ENCODE measurements around the gene ZMAT3.
"Not testable (repeated sequence)": the region's sequence is repeated elsewhere in the genome, so short reads cannot be mapped to it uniquely, and the experiment has no call there.

The ZMAT3 gene

DNA sequence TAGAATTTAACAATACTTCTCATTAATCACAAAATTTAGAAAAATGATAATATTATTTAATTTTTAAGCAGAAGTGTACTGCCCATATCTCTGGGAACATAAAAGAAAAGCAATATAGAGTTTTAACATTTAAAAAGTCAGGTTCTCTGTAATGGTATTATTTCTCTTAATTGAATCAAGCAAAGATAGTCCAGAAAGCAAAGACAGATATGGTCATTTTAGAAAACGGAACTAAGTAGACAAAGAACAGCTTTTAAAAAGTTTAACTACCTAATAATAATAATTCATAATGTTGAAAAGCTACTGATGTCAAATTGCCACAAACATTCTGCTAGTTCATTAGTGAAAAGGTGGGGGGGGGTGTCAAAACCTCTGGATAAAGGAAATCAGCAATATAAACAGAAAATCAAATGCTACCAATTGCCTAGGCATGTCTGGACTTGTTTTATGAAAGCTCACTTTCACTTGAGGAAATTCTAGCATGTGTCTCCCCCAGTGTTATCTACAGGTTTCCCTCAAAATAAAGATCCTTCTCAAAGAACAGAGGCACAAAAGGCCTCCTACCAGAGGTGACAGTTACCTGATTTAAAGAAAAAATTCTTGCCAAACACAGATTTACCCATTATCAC, 1.7 kb downstream of the ZMAT3 start:
- DNase-seq, result no peak
- intact Hi-C loops (cut with DNase I), result loop anchor here (2.0 to 5.0 kb wide), 2 partner anchors 53 to 77 kb away; partner anchors contain the start of gene PIK3CA

- intact Hi-C loops (cut with DNase I), result loop anchor here (2.0 kb wide), 1 partner anchor 52 kb away; no protein-coding TSS in a partner anchor
- DNase-seq, result peak in 3 of 10 donors; percentile 20 to 84 (median 77)
These were observed 2.7 kb downstream of the ZMAT3 start for GRCh38 chr3:179068779-179069530.

DNA sequence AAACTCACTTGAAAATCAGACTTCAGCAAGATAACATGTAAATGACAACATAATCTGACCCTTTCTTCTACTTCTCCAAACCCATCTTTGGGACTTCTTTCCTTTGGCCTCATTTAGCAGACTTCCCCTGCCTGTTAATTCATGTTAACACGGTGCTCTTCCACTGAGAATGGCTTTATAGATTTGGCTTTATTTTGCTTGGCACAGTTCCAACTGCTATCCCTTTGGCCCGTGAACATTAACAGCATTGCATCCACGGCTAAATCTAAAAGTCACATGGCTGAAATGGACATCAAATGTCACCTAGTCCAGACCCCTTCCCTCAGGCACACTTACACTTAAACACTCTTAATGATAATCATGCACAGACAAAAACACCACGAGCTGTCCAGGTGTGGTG, 3.8 kb downstream of the ZMAT3 start:
- intact Hi-C loops (cut with DNase I), result loop anchor here (2.0 kb wide), 1 partner anchor 51 kb away; no protein-coding TSS in a partner anchor
- DNase-seq, result no peak

DNA sequence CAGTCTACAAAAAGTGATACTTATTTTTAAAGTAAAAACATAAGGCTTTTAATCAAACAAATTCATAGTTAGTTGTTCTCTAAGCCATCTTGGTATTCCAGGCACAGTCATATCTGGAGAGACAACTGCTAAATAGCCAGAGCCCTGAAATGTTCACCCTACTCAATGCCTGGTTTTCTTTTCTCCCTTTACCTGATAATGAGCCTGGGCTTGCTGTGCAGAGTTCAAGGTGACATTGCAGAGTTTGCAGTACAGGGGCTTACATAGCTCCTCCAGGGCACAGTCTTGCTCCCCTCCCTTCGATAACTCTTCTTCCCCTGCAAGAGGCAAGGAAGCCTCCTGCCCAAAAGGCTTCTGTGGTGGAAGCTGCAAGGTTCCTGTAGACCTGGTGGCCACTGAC, 4.3 kb downstream of the ZMAT3 start:
- intact Hi-C loops (cut with DNase I), result no loop called here
- no peak for DNase-seq

DNA sequence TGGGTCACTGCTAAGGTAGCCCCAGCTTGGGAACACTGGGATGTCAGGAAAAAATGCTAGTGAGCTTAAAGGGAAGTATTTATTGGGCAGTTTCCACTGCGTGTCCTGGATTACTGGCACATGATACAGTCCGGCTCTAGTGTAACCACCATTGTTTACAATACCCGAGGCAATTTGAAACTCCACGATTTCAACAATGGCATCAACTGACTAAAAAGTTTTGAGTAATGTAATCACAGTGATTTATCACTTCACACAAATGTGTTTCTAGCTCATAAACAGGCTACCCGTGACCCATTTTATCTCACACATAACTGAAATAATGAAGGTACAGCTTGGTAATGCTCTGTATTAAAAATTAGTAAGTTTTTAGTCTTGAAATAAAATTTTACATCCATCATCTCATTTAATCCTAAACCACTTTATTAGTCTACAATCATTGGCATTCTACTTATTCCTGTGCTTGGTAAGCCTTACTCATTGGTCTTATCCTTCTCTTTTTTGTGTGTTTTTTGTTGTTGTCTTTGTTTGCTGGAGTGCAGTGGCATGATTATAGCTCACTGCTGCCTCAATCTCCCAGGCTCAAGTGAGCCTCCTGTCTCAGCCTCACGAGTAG, 7.6 kb downstream of the ZMAT3 start:
- intact Hi-C loops (cut with DNase I), result no loop called here
- no peak for DNase-seq

DNA sequence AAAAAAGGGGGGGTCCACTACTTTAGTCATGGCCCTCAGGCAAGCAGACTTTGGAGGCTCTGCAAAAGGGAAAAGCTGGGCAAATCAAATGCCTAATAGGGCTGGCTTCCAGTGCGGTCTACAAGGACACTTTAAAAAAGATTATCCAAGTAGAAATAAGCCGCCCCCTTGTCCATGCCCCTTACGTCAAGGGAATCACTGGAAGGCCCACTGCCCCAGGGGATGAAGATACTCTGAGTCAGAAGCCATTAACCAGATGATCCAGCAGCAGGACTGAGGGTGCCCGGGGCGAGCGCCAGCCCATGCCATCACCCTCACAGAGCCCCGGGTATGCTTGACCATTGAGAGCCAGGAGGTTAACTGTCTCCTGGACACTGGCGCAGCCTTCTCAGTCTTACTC, 15.3 kb downstream of the ZMAT3 start:
- no peak for DNase-seq
- intact Hi-C loops (cut with DNase I), result no loop called here

DNA sequence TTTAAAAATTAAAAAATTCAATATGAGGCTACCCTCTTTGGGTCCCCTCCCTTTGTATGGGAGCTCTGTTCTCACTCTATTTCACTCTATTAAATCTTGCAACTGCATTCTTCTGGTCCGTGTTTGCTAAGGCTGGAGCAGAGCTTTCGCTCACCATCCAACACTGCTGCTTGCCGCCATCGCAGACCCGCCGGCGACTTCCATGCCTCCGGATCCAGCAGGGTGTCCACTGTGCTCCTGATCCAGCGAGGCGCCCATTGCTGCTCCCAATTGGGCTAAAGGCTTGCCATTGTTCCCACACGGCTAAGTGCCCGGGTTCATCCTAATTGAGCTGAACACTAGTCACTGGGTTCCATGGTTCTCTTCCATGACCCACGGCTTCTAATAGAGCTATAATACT, 17.0 kb downstream of the ZMAT3 start:
- DNase-seq; intact Hi-C loops (cut with DNase I): not testable (repeated sequence)

DNA sequence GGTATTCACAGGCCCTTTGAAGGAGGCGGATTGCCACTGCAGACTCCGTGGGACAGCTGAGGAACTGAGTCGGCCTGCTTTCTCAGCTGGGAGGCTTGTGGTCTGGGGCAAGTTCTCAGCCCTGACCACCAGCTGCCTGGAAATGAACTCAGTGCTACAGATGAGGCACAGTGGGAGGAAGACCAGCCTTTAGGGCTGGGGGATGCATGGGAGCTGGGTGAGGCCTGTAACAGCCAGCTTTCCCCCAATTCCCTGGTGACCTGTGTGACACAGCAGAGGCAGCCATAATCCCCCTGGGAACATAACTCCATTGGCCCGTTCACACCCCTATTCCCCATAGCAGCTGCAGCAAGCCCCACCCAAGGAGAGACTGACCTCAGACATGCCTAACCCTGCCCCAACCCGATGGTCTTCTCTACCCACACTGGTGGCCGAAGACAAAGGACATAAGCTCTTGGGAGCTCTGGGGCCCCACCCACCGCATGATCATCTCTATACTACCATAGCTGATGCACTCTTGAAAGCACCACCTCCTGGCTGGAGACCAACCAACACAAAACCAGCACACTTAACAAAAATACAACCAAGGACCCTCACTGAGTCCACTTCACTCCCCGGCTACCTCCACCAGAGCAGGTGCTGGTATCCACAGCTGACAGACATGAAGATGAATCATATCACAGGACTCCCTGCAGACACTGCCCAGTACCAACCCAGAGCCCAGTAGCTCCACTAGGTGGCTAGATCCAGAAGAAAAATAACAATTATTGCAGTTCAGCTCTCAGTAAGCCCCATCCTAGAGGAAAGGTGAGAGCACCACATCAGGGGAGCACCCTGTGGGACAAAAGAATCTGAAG, 24.9 kb downstream of the ZMAT3 start:
- no peak for DNase-seq
- intact Hi-C loops (cut with DNase I), result no loop called here

GRCh38 chr3:179045719-179046402, 25.7 kb downstream of the ZMAT3 start:
- intact Hi-C loops (cut with DNase I), result no loop called here
- DNase-seq, result no peak

- peak in 1 of 10 donors; percentile 58 for DNase-seq
- intact Hi-C loops (cut with DNase I), result not testable (repeated sequence)
These were observed 32.7 kb downstream of the ZMAT3 start for GRCh38 chr3:179038899-179039251.

GRCh38 chr3:179038216-179038898, 33.3 kb downstream of the ZMAT3 start:
- intact Hi-C loops (cut with DNase I), result no loop called here
- no peak for DNase-seq

- intact Hi-C loops (cut with DNase I), result no loop called here
- peak in 9 of 10 donors; percentile 33 to 96 (median 77) for DNase-seq
These were observed 34.3 kb downstream of the ZMAT3 start for GRCh38 chr3:179037351-179037750.

DNA sequence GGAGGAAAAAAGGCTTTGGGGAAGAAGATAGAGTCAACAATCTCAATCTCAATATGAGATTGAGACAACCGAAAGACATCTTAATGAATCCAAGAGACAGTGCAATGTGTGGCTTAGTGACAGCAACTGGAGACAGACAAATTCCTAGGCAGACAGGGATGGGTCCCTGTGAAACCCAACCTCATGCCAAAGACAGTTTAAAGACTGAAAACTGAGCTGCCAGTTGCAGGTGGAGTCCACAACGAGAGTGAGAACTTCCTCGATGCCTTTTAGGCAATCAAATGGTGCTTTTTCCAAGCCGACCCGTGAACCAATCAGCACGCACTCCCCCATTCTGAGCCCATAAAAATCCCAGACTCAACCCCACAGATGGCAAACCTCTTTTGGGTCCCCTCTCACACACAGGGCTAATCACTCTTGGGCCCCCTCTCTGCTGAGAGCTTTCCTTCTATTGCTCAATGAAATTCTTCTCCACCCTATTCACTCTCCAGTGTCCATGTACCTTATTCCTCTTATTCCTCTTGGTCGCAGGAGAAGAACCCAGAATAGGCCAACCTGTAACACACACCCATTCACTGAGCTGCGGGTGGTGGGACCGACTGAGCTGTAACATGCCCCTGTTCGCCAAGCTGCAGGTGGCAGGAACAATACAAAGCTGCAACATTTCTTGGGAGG, 34.8 kb downstream of the ZMAT3 start:
- intact Hi-C loops (cut with DNase I), result no loop called here
- no peak for DNase-seq

GRCh38 chr3:179036226-179036625, 35.4 kb downstream of the ZMAT3 start:
- DNase-seq, result no peak
- intact Hi-C loops (cut with DNase I), result no loop called here

- DNase-seq, result no peak
- intact Hi-C loops (cut with DNase I), result no loop called here
These were observed 36.4 kb downstream of the ZMAT3 start for GRCh38 chr3:179035232-179035631.

GRCh38 chr3:179033304-179033657, 38.3 kb downstream of the ZMAT3 start:
- intact Hi-C loops (cut with DNase I); DNase-seq: not testable (repeated sequence)

GRCh38 chr3:179032454-179033303, 38.9 kb downstream of the ZMAT3 start:
- DNase-seq, result peak in 1 of 10 donors; percentile 66

DNA sequence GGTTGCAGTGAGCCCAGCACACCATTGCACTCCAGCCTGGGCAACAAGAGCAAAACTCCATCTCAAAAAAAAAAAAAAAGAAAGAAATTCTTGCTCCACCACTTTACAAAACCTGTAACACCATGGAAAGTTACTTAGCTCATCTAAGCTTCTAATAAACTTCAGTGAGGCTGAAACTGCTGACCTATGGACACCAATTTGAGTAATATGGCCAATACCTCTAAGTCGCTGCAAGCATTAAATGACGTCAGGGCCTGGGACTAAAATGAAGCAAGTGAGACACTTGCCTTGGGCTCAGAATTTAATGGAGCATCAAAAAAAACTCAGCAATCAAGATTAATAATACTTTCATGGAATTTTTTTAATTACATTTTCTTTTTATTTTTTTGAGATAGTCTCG, 42.5 kb downstream of the ZMAT3 start:
- DNase-seq, result no peak
- intact Hi-C loops (cut with DNase I), result no loop called here

More at GRCh38 chr3:179032454-179033303, 38.9 kb downstream of the ZMAT3 start:
- intact Hi-C loops (cut with DNase I), result not testable (repeated sequence)
